Measurements from ENCODE around the gene ITGA7. TPM values are rescaled to one million over a fixed set of nuclear protein-coding genes. Genes with fewer than 3 reads are reported as not detected.
A peak's percentile ranks its signal among the peaks of the same experiment; 100 is the strongest.

The ITGA7 gene
- total and polyA plus RNA-seq, 2 of the 8 experiments (the other 6 are each of a cell fraction or from before 2014, with no cell fraction given) = 57.6 to 86.1 TPM

DNA sequence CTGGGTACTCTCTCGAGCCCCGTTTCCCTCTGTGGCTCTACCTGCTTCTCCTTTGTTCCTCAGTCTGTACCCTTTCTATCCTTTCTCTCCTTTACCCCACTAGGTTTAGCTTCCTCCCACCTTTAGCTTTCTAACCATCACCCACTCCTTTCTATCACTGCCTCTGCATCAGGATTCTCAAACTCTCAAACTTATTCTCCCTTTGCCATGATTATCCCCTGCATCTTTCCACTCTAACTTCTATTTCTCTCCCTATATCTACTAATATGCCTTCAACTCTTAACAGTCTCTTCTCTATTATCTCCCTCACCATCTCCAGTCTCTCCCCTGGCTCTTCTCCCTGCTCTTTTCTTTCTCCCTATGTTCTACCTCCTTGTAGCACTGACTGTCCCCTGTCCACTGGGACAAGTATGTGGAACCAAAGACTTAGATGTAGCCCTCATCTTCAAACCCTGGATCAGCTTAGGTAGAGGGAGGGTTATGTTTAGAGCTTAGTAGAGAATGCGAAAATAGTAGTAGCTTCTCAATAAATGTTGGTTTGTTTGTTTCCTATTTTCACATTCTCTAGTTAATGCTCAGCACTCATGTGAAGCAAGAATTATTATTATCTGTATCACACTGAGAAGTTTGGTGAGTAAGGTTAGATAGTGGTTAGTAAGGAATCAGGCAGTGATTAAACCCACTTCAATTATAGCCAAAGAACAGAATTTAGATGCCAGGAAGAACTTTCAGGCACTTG is 38.6 kb upstream of the ITGA7 start:
- TF ChIP-seq NANOG (IDR thresholded peaks at IDR 0.05; ENCODE audit: insufficient read depth, low read depth, low read length, poor library complexity, severe bottlenecking) (no peak), CREB1 (IDR thresholded peaks at IDR 0.05) (no peak), ASH2L (IDR thresholded peaks at IDR 0.05; ENCODE audit: low read length) (peak; percentile 31), SUZ12 (IDR thresholded peaks at IDR 0.05; ENCODE audit: low read length) (no peak), RNF2 (IDR thresholded peaks at IDR 0.05; ENCODE audit: borderline replicate concordance, low read depth, low read length, missing control alignments, poor library complexity, severe bottlenecking) (no peak), TBP (IDR thresholded peaks at IDR 0.05; ENCODE audit: low read depth, low read length) (no peak; the same call in 1 of the 2 replicates)
- TF ChIP-seq, protein P1, sequence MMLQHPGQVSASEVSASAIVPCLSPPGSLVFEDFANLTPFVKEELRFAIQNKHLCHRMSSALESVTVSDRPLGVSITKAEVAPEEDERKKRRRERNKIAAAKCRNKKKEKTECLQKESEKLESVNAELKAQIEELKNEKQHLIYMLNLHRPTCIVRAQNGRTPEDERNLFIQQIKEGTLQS (IDR thresholded peaks at IDR 0.05; ENCODE audit: insufficient read depth, low read depth, low read length) = no peak
- H2AFZ ChIP-seq (ENCODE audit: low read length) = no peak overlapping the region
- H3K4me3 ChIP-seq (ENCODE audit: extremely low read depth in 1 of 4, insufficient read depth in 2 of 4, low read depth in 3 of 4, low read length in 4 of 4) = peak overlapping the region; percentile 42 to 87 (median 66)
- peak overlapping the region; percentile 99 for H3K18ac ChIP-seq (ENCODE audit: extremely low read depth, low read length)
- DNase-seq (ENCODE audit: low read depth in 1 of 2, low spot score in 2 of 2) (no peak), FAIRE-seq (no peak)
- H3K27ac ChIP-seq (ENCODE audit: low read depth, low read length) = peak overlapping the region; percentile 12; the same call in 1 of the 2 replicates
- H4K8ac ChIP-seq (ENCODE audit: extremely low read depth, insufficient read depth, low read length) = no peak overlapping the region
- H3K56ac ChIP-seq (replicated peaks; ENCODE audit: insufficient read length, low read depth, low read length) = peak overlapping the region; percentile 26
- peak overlapping the region; percentile 90 for H2BK5ac ChIP-seq (ENCODE audit: low read depth, low read length)
- no peak overlapping the region for H3K23ac ChIP-seq (ENCODE audit: insufficient read length)
- peak overlapping the region; percentile 82 to 93 for H3K4me2 ChIP-seq (ENCODE audit: insufficient read depth in 1 of 2, low read depth in 2 of 2, low read length in 2 of 2)
- H3K79me1 ChIP-seq (ENCODE audit: low read depth, low read length) = peaks cover 13% of the 10 kb centered on the region
- ChIA-PET CTCF (ENCODE audit: partially characterized antibody) (interaction anchor here (0.6 to 14.5 kb wide), 18 partner anchors 9 to 222 kb away, joined by 3 to 224 read pairs (median 5); partner anchors contain the start of genes CD63, ORMDL2 and SARNP), POLR2A (ENCODE audit: partially characterized antibody) (interaction anchor here (0.8 to 46.5 kb wide), 18 partner anchors 3 to 366 kb away, joined by 3 to 809 read pairs (median 6); partner anchors contain the start of genes BLOC1S1, CD63, DNAJC14 and GDF11)
- no peaks in the 10 kb centered on the region for H3K27me3 ChIP-seq (replicated peaks in 1 of 4; ENCODE audit: control insufficient read depth in 3 of 4, extremely low read depth in 1 of 4, insufficient read depth in 3 of 4, low read length in 3 of 4)
- peaks cover 8 to 37% (median 23%) of the 10 kb centered on the region in 4 experiments for H3K4me1 ChIP-seq (replicated peaks in 1 of 4; ENCODE audit: control insufficient read depth in 3 of 4, insufficient read depth in 4 of 4, low read length in 3 of 4)
- H4K20me1 ChIP-seq (replicated peaks in 1 of 2; ENCODE audit: control insufficient read depth in 1 of 2, insufficient read depth in 2 of 2, low read length in 2 of 2) = peaks cover 10 to 18% of the 10 kb centered on the region in 2 experiments
- H3K23me2 ChIP-seq (ENCODE audit: low read depth, low read length) = peaks cover 29% of the 10 kb centered on the region
- peak overlapping the region; percentile 77 for H4K91ac ChIP-seq (replicated peaks; ENCODE audit: insufficient read length, low read length)
- H2BK120ac ChIP-seq (replicated peaks; ENCODE audit: low read depth, low read length) = peak overlapping the region; percentile 73
- no peaks in the 10 kb centered on the region for H3K9me3 ChIP-seq (ENCODE audit: insufficient read depth in 2 of 2, low read depth in 1 of 2, low read length in 1 of 2)
- H2BK20ac ChIP-seq (ENCODE audit: low read length) = peak overlapping the region; percentile 40; the same call in 1 of the 2 replicates
- H3K79me2 ChIP-seq (ENCODE audit: control insufficient read depth in 1 of 2, insufficient read depth in 2 of 2, low read length in 2 of 2) = peaks cover 10 to 52% of the 10 kb centered on the region in 2 experiments
- H2AK5ac ChIP-seq (ENCODE audit: low read depth, low read length) = peak overlapping the region; percentile 88; the same call in 1 of the 2 replicates
- H4K5ac ChIP-seq (ENCODE audit: insufficient read length, low read depth, low read length) = peak overlapping the region; percentile 64
- peak overlapping the region; percentile 93 for H2BK12ac ChIP-seq (ENCODE audit: low read depth, low read length)
- H3K9ac ChIP-seq (replicated peaks in 1 of 4; ENCODE audit: extremely low read depth in 1 of 4, low read depth in 3 of 4, low read length in 3 of 4) = peak overlapping the region in 2 of 4 experiments; percentile 29 to 81; a peak in 4 of 7 replicates
- no peak overlapping the region for H2BK15ac ChIP-seq (ENCODE audit: low read length)
- peak overlapping the region; percentile 95 for H3K14ac ChIP-seq (ENCODE audit: insufficient read length)
- WGBS, 2 experiments (ENCODE audit: extremely low coverage in 1 of 2, insufficient coverage in 1 of 2, insufficient read length in 1 of 2, insufficient replicate concordance in 2 of 2, low coverage in 1 of 2, low lambda C conversion rate in 2 of 2, missing lambda C conversion rate in 1 of 2) = 28% methylated on average over 3 of the region's 3 CpGs; no CpG with 5 or more reads in 1 of the 2 experiments
- H3K4ac ChIP-seq (replicated peaks; ENCODE audit: insufficient read length, low read depth, low read length) = peak overlapping the region; percentile 98
- H3K36me3 ChIP-seq (ENCODE audit: control insufficient read depth in 2 of 4, insufficient read depth in 4 of 4, low read length in 3 of 4) = peaks cover 6 to 33% (median 23%) of the 10 kb centered on the region in 4 experiments
